ENCODE data around the gene SNX33.

DNA sequence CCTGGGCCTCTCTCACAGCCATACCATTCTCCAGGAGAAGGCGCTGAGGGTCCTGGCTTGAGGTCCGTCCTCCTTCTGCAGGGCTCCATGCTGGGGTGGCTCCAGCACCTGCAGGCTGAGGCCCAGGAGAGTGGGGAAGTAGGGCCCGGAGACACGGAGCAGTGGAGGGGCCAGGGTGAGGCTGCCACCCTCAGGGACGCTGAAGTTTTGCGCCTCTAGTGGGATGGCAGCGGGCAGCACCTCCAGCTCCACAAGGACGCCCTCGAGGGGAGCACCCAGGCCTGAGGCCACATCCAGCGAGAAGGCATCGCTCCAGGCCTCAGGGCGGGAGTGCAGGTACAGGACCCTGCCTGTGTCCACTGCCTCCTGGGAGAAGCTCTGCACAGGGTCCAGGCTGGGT is 37.5 kb downstream of the SNX33 start:
- TF ChIP-seq TFCP2L1 (CRISPR knock-in tag; IDR thresholded peaks at IDR 0.05) (no peak), MAX (IDR thresholded peaks at IDR 0.05) (no peak), RAD21 (conservative IDR thresholded peaks at IDR 0.05 in 1 of 2, IDR thresholded peaks at IDR 0.05 in 1 of 2) (peak in 1 of 2 experiments; percentile 28; a peak in 1 of 5 replicates), KDM1A (IDR thresholded peaks at IDR 0.05; ENCODE audit: low read depth) (no peak), POLR2A (IDR thresholded peaks at IDR 0.05; ENCODE audit: low read length) (no peak)

Data from A549 (cell line).